H1 (cell line): ENCODE data around the gene EPB41L4A. TPM values are rescaled to one million over a fixed set of nuclear protein-coding genes. Genes with fewer than 3 reads are reported as not detected.

Experiments used
- CTCF ChIA-PET: fragments of 300-600 bp; sonication (Branson Sonifier 250); formaldehyde crosslinking; loops from one replicate; lab custom pipeline; 2021; ENCODE audit not compliant: partially characterized antibody; lab: Charles Lee
- POLR2A ChIA-PET: fragments of 300-600 bp; sonication (Branson Sonifier 250); formaldehyde crosslinking; loops from one replicate; lab custom pipeline; 2021; ENCODE audit warnings: inconsistent platforms; ENCODE audit not compliant: partially characterized antibody; lab: Charles Lee
- DNase-seq, 2 experiments: peaks; one replicate each; pipeline versions ENCODE4 v3.0.0 to v3.0.0-alpha.2; 2010 to 2022; ENCODE audit warnings: low spot score in 2 of 2, low read depth in 1 of 2, mixed read lengths in 1 of 2
- FAIRE-seq: peaks from 2 replicates; lab custom pipeline; 2011; peaks lifted over from hg19 to GRCh38; lab: Jason Lieb, UNC
- H2AFZ ChIP-seq: 2 replicates; pipeline ENCODE4 v1.8.1; 2012; ENCODE audit warnings: low read length, inconsistent platforms
- H2AK5ac ChIP-seq: 2 replicates; pipeline ENCODE4 v1.6.1; 2013; ENCODE audit warnings: low read depth, low read length
- H2BK120ac ChIP-seq: replicated peaks from 2 replicates; pipeline ENCODE3; 2013; ENCODE audit warnings: low read depth, low read length, inconsistent platforms
- H2BK12ac ChIP-seq: 2 replicates; pipeline ENCODE4 v1.6.1; 2013; ENCODE audit warnings: low read depth, low read length
- H2BK15ac ChIP-seq: 2 replicates; pipeline ENCODE4 v1.6.1; 2013; ENCODE audit warnings: low read length
- H2BK20ac ChIP-seq: 2 replicates; pipeline ENCODE4 v1.6.1; 2013; ENCODE audit warnings: low read length
- H2BK5ac ChIP-seq: 2 replicates; pipeline ENCODE4 v1.6.1; 2013; ENCODE audit warnings: low read depth, low read length
- H3K14ac ChIP-seq: 2 replicates; pipeline ENCODE4 v1.6.1; 2013; ENCODE audit warnings: inconsistent platforms; ENCODE audit not compliant: insufficient read length
- H3K18ac ChIP-seq: 2 replicates; pipeline ENCODE4 v1.6.1; 2013; ENCODE audit warnings: low read length; ENCODE audit errors: extremely low read depth
- H3K23ac ChIP-seq: 2 replicates; pipeline ENCODE4 v1.6.1; 2013; ENCODE audit warnings: inconsistent platforms; ENCODE audit not compliant: insufficient read length
- H3K23me2 ChIP-seq: 2 replicates; pipeline ENCODE4 v1.6.1; 2013; ENCODE audit warnings: low read depth, low read length
- H3K27ac ChIP-seq: 2 replicates; pipeline ENCODE4 v1.6.1; 2011; ENCODE audit warnings: low read depth, low read length, inconsistent platforms
- H3K27me3 ChIP-seq, 4 experiments: replicated peaks in 1 of 4; 1 replicate in 1 of 4; 2 replicates in 3 of 4; pipeline versions ENCODE4 v1.6.1 to v1.8.1; 2011 to 2013; ENCODE audit warnings: low read length in 3 of 4, mild to moderate bottlenecking in 3 of 4, inconsistent platforms in 2 of 4, mixed read lengths in 2 of 4, moderate library complexity in 1 of 4; ENCODE audit not compliant: control insufficient read depth in 3 of 4, insufficient read depth in 3 of 4; ENCODE audit errors: extremely low read depth in 1 of 4
- H3K36me3 ChIP-seq, 4 experiments: 2 replicates each; pipeline versions ENCODE4 v1.6.1 to v1.8.1; 2011 to 2013; ENCODE audit warnings: mild to moderate bottlenecking in 4 of 4, low read length in 3 of 4, moderate library complexity in 2 of 4, control low read depth in 1 of 4, inconsistent platforms in 1 of 4; ENCODE audit not compliant: insufficient read depth in 4 of 4, control insufficient read depth in 2 of 4
- H3K4ac ChIP-seq: replicated peaks from 2 replicates; pipeline ENCODE3; 2013; ENCODE audit warnings: low read length, low read depth, mixed read lengths, inconsistent platforms; ENCODE audit not compliant: insufficient read length
- H3K4me1 ChIP-seq, 4 experiments: replicated peaks in 1 of 4; 1 replicate in 1 of 4; 2 replicates in 3 of 4; pipeline versions ENCODE4 v1.6.1 to v1.8.1; 2011 to 2013; ENCODE audit warnings: low read length in 3 of 4, inconsistent platforms in 2 of 4, mixed read lengths in 1 of 4; ENCODE audit not compliant: insufficient read depth in 4 of 4, control insufficient read depth in 3 of 4
- H3K4me2 ChIP-seq, 2 experiments: 2 replicates each; pipeline versions ENCODE4 v1.6.1 to v1.8.1; 2011 to 2013; ENCODE audit warnings: low read depth in 2 of 2, low read length in 2 of 2, control low read depth in 1 of 2, inconsistent platforms in 1 of 2, mild to moderate bottlenecking in 1 of 2; ENCODE audit not compliant: insufficient read depth in 1 of 2
- H3K4me3 ChIP-seq, 4 experiments: fragments of 200-600, 300-600 bp in 1 of 4; sonication (generic), shearing (Covaris generic), sonication (Bioruptor Twin) in 1 of 4; 2 replicates each; pipeline versions ENCODE4 v1.5.1 to v1.8.1; 2011 to 2016; ENCODE audit warnings: low read length in 4 of 4, low read depth in 3 of 4, control low read depth in 2 of 4, inconsistent platforms in 2 of 4, mild to moderate bottlenecking in 2 of 4, mixed read lengths in 1 of 4, moderate library complexity in 1 of 4; ENCODE audit not compliant: insufficient read depth in 2 of 4; ENCODE audit errors: extremely low read depth in 1 of 4
- H3K56ac ChIP-seq: replicated peaks from 2 replicates; pipeline ENCODE3; 2013; ENCODE audit warnings: low read depth, mild to moderate bottlenecking, mixed read lengths, low read length, inconsistent platforms; ENCODE audit not compliant: insufficient read length
- H3K79me1 ChIP-seq: 2 replicates; pipeline ENCODE4 v1.6.1; 2013; ENCODE audit warnings: low read depth, low read length, control low read depth
- H3K79me2 ChIP-seq, 2 experiments: 2 replicates each; pipeline versions ENCODE4 v1.6.1 to v1.8.1; 2012 to 2013; ENCODE audit warnings: low read length in 2 of 2, mild to moderate bottlenecking in 2 of 2, inconsistent platforms in 1 of 2; ENCODE audit not compliant: insufficient read depth in 2 of 2, control insufficient read depth in 1 of 2
- H3K9ac ChIP-seq, 4 experiments: replicated peaks in 1 of 4; 1 replicate in 1 of 4; 2 replicates in 3 of 4; pipeline versions ENCODE4 v1.6.1 to v1.8.1; 2011 to 2013; ENCODE audit warnings: low read depth in 3 of 4, low read length in 3 of 4, control low read depth in 2 of 4, mild to moderate bottlenecking in 2 of 4, moderate library complexity in 2 of 4, inconsistent platforms in 1 of 4; ENCODE audit errors: extremely low read depth in 1 of 4
- H3K9me3 ChIP-seq, 2 experiments: 2 replicates each; pipeline versions ENCODE4 v1.6.1 to v1.8.1; 2012 to 2013; ENCODE audit warnings: mild to moderate bottlenecking in 2 of 2, moderate library complexity in 2 of 2, control low read depth in 1 of 2, inconsistent platforms in 1 of 2, low read depth in 1 of 2, low read length in 1 of 2, mixed read lengths in 1 of 2; ENCODE audit not compliant: insufficient read depth in 2 of 2
- H4K20me1 ChIP-seq, 2 experiments: replicated peaks in 1 of 2; 2 replicates each; pipeline versions ENCODE3 to v1.8.1; 2011 to 2013; ENCODE audit warnings: inconsistent platforms in 2 of 2, low read length in 2 of 2, mild to moderate bottlenecking in 1 of 2; ENCODE audit not compliant: insufficient read depth in 2 of 2, control insufficient read depth in 1 of 2
- H4K5ac ChIP-seq: 2 replicates; pipeline ENCODE4 v1.6.1; 2013; ENCODE audit warnings: low read length, low read depth, mixed read lengths, inconsistent platforms; ENCODE audit not compliant: insufficient read length
- H4K8ac ChIP-seq: 2 replicates; pipeline ENCODE4 v1.8.0; 2013; ENCODE audit warnings: mild to moderate bottlenecking, moderate library complexity, low read length, inconsistent platforms; ENCODE audit not compliant: insufficient read depth; ENCODE audit errors: extremely low read depth
- H4K91ac ChIP-seq: replicated peaks from 2 replicates; pipeline ENCODE3; 2013; ENCODE audit warnings: low read length, mixed read lengths, inconsistent platforms; ENCODE audit not compliant: insufficient read length
- BRCA1 ChIP-seq: IDR thresholded peaks from 2 replicates; pipeline ENCODE4 v1.6.1; 2012; ENCODE audit warnings: low read depth, low read length, improper control_type of control experiment
- CBX5 ChIP-seq: fragments of 300-800, 300-1000 bp; sonication (generic); IDR thresholded peaks from 2 replicates; pipeline ENCODE4 v1.7.1; 2016; ENCODE audit warnings: antibody characterized with exemption, low read length, low read depth
- FOSL1 ChIP-seq: IDR thresholded peaks from 2 replicates; pipeline ENCODE4 v1.6.1; 2011; ENCODE audit warnings: mild to moderate bottlenecking, low read depth, low read length, moderate library complexity; ENCODE audit not compliant: insufficient read depth
- HDAC2 ChIP-seq, 2 experiments: fragments of 300-600 bp in 1 of 2; sonication (generic) in 1 of 2; IDR thresholded peaks; 2 replicates each; pipeline ENCODE4 v1.6.1; 2011 to 2012; ENCODE audit warnings: low read depth in 2 of 2, low read length in 2 of 2, mild to moderate bottlenecking in 2 of 2, moderate library complexity in 2 of 2, borderline replicate concordance in 1 of 2, inconsistent platforms in 1 of 2
- JUN ChIP-seq: IDR thresholded peaks from 2 replicates; pipeline ENCODE4 v1.6.1; 2011; ENCODE audit warnings: low read depth, mild to moderate bottlenecking, improper control_type of control experiment, low read length
- POU5F1 ChIP-seq: IDR thresholded peaks from 2 replicates; pipeline ENCODE4 v1.6.1; 2011; ENCODE audit warnings: low read depth, mild to moderate bottlenecking, low read length, moderate library complexity
- RNF2 ChIP-seq: fragments of 200-900, 300-1000 bp; sonication (generic); IDR thresholded peaks from 2 replicates; pipeline ENCODE4 v1.7.1; 2016; ENCODE audit warnings: borderline replicate concordance, low read depth, mild to moderate bottlenecking, antibody characterized with exemption, low read length; ENCODE audit not compliant: poor library complexity, severe bottlenecking; ENCODE audit errors: missing control alignments
- SP2 ChIP-seq: IDR thresholded peaks from 2 replicates; pipeline ENCODE4 v1.6.1; 2012; ENCODE audit warnings: mild to moderate bottlenecking, low read length, inconsistent platforms
- SP4 ChIP-seq: IDR thresholded peaks from 2 replicates; pipeline ENCODE4 v1.6.1; 2012; ENCODE audit warnings: low read length, inconsistent platforms
- SUZ12 ChIP-seq: fragments of 200-600 bp; sonication (generic); IDR thresholded peaks from 2 replicates; pipeline ENCODE4 v1.6.1; 2012; ENCODE audit warnings: mild to moderate bottlenecking, inconsistent platforms, low read length, moderate library complexity, mixed read lengths
- TAF1 ChIP-seq: IDR thresholded peaks from 2 replicates; pipeline ENCODE4 v1.6.1; 2011; ENCODE audit warnings: mild to moderate bottlenecking, low read depth, low read length
- TAF7 ChIP-seq: optimal IDR thresholded peaks from 2 replicates; pipeline ENCODE3; 2011; ENCODE audit warnings: low read depth, mild to moderate bottlenecking, inconsistent platforms, low read length, moderate library complexity, borderline replicate concordance
- WGBS, 2 experiments: shearing (Covaris generic) in 1 of 2; methylation state at CpG; one replicate each; pipeline versions ENCODE4 v1.1.6 to v1.1.7; 2013 to 2015; ENCODE audit warnings: low lambda C conversion rate in 2 of 2, mixed read lengths in 2 of 2, inconsistent platforms in 1 of 2, low coverage in 1 of 2, missing lambda C conversion rate in 1 of 2; ENCODE audit not compliant: insufficient replicate concordance in 2 of 2, insufficient coverage in 1 of 2, insufficient read length in 1 of 2; ENCODE audit errors: extremely low coverage in 1 of 2, missing lambda C conversion rate in 1 of 2; 5-methylcytosine and 5-hydroxymethylcytosine counted together
- polyA plus RNA-seq, 7 experiments: library from polyadenylated mRNA; depleted of rRNA in 3 of 7; stranded (reverse) in 5 of 7; unstranded in 2 of 7; fragments of >200 nt in 5 of 7; fragments of 200-250 nt in 2 of 7; gene quantifications; 1 replicate in 5 of 7; 2 replicates in 1 of 7; 4 replicates in 1 of 7; pipeline versions ENCODE4 v1.2.1 to v1.2.3, GENCODE V29; 2011 to 2013; ENCODE audit warnings: missing spikeins in 2 of 7, mixed read lengths in 2 of 7
- total RNA-seq: library from RNA; stranded (reverse); fragmentation: NEBNext Ultra II Directional; extraction: Animal tissue kit (Norgen Biotek cat#: 25700); gene quantifications from 2 replicates; pipeline ENCODE4 v1.2.1, GENCODE V29; 2021

Gene EPB41L4A
- total and polyA plus RNA-seq, 2 of the 8 experiments (the other 6 are each of a cell fraction or from before 2014, with no cell fraction given): 1.6 to 4.6 TPM

- Histone ChIP-seq H4K8ac (no peak overlapping the region), H3K23ac (no peak overlapping the region), H3K18ac (no peak overlapping the region), H2BK5ac (no peak overlapping the region), H3K4me1 (peaks cover 0 to 8% (median 2%) of the 10 kb centered on the region in 4 experiments; a peak in 2 of 7 replicates), H3K14ac (no peak overlapping the region), H2BK120ac (no peak overlapping the region), H3K4ac (no peak overlapping the region), H2BK15ac (no peak overlapping the region), H3K27me3 (no peaks in the 10 kb centered on the region), H3K4me2 (no peak overlapping the region), H3K4me3 (no peak overlapping the region), H4K91ac (no peak overlapping the region), H2AFZ (no peak overlapping the region), H2BK20ac (no peak overlapping the region), H4K20me1 (no peaks in the 10 kb centered on the region), H2BK12ac (no peak overlapping the region), H3K79me2 (no peaks in the 10 kb centered on the region), H3K9me3 (no peaks in the 10 kb centered on the region; a peak in 1 of 4 replicates), H3K23me2 (no peaks in the 10 kb centered on the region), H3K36me3 (no peaks in the 10 kb centered on the region), H4K5ac (no peak overlapping the region), H3K9ac (no peak overlapping the region), H3K79me1 (no peaks in the 10 kb centered on the region), H3K56ac (no peak overlapping the region), H2AK5ac (no peak overlapping the region), H3K27ac (no peak overlapping the region)
- WGBS, 2 experiments: 89% methylated on average over 5 of the region's 5 CpGs; no CpG with 5 or more reads in 1 of the 2 experiments
- DNase-seq (no peak), FAIRE-seq (no peak)
- no peak for TF ChIP-seq SP4
- TF ChIP-seq SUZ12: no peak
- TF ChIP-seq HDAC2 (IDR thresholded peaks at IDR 0.05; ENCODE audit: borderline replicate concordance in 1 of 2, low read depth in 2 of 2, low read length in 2 of 2): no peak
- no peak for TF ChIP-seq JUN
- TF ChIP-seq FOSL1: no peak
- no peak for TF ChIP-seq TAF7
- no peak for TF ChIP-seq TAF1
- no peak for TF ChIP-seq RNF2
- no peak for TF ChIP-seq CBX5
- TF ChIP-seq POU5F1: no peak
- no peak for TF ChIP-seq SP2
- TF ChIP-seq BRCA1: no peak
- ChIA-PET POLR2A (no interaction called here), CTCF (interaction anchor here (0.6 to 3.4 kb wide), 11 partner anchors 12 to 371 kb away, joined by 3 to 10 read pairs (median 3); partner anchors contain the start of gene EPB41L4A)
Observed at GRCh38 chr5:112386766-112387165, 32.3 kb downstream of the EPB41L4A start.
